ENCODE measurements around the gene C2orf68. TPM values are rescaled to one million over a fixed set of nuclear protein-coding genes. Genes with fewer than 3 reads are reported as not detected.

Gene C2orf68
- total RNA-seq, 4 donors from 2014 or later: 24.0 to 30.1 (median 25.8) TPM

DNA sequence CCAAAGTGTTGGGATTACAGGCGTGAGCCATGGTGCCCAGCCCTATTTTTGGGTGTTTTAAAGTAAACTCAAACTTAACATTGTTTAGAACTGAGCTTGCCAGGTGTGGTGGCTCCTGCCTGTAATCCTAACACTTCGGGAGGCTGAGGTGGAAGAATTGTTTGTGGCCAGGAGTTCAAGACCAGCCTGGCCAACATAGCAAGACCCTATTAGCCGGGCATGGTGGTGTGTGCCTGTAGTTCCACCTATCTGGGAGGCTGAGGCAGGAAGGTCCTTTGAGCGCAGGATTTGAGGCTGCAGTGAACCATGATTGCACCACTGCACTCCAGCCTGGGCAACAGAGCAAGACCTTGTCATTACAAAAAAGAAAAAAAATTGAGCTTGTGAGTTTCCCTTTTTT, 38.6 kb upstream of the C2orf68 start:
- intact Hi-C loops (cut with DNase I): no loop called here
- no peak for DNase-seq
- Histone ChIP-seq H3K9me3 (no peaks in the 10 kb centered on the region), H3K4me3 (replicated peaks in 1 of 3) (no peak overlapping the region), H3K27ac (peak overlapping the region in 2 of 3 donors; percentile 41 to 67), H3K36me3 (peaks cover 15 to 45% of the 10 kb centered on the region in 2 donors), H3K4me1 (peaks cover 10 to 27% of the 10 kb centered on the region in 2 donors), H3K27me3 (no peaks in the 10 kb centered on the region)
- TF ChIP-seq POLR2A (IDR thresholded peaks at IDR 0.05): no peak
- TF ChIP-seq, protein P1, sequence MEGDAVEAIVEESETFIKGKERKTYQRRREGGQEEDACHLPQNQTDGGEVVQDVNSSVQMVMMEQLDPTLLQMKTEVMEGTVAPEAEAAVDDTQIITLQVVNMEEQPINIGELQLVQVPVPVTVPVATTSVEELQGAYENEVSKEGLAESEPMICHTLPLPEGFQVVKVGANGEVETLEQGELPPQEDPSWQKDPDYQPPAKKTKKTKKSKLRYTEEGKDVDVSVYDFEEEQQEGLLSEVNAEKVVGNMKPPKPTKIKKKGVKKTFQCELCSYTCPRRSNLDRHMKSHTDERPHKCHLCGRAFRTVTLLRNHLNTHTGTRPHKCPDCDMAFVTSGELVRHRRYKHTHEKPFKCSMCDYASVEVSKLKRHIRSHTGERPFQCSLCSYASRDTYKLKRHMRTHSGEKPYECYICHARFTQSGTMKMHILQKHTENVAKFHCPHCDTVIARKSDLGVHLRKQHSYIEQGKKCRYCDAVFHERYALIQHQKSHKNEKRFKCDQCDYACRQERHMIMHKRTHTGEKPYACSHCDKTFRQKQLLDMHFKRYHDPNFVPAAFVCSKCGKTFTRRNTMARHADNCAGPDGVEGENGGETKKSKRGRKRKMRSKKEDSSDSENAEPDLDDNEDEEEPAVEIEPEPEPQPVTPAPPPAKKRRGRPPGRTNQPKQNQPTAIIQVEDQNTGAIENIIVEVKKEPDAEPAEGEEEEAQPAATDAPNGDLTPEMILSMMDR (IDR thresholded peaks at IDR 0.05): no peak
- WGBS, 2 donors: 94 to 98% methylated on average over 4 of the region's 4 CpGs

DNA sequence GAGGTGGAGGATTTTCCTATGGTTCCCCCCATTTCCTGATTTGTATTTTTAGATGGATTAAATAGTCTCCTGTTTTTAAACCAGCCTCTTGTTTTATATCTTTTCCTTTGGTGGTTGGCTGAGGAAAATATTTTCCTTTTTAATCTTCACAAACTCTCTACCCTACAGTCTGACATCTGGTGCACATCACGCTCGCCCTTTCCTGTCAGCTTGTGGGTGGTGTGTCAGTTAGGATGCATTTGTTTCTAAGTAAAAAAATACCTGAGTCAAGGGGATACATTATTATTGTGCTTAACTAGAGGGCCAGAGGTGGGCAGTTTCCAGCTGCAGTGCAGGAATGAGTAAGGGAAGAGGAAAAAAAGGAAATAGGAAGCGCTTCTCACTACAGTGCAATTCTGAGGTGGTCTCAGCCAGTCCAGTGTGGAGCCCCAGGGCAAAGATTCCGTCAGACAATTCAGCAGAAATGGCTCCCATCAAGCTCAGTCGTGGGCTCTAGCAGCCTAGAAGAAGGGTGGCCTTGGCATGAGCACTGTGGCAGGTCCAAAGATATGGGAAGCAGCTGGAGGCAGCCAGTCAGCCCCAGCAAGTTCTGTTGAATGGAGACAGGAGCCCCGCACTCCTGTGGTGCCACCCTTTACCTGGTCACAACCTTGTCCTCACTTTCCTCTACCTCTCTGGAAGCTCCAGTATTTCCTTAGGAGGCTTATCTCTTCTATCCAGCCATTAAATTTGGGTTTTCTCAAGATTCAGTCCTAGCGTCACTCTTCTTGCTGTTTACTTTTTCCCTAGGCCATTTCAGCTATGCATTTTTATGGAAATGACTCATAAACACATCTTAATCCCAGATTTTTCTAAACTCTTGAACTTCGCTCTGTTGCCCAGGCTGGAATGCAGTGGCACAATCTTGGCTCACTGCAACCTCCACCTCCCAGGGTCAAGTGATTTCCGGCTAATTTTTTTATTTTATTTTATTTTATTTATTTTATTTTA, 37.6 kb upstream of the C2orf68 start:
- DNase-seq: no peak
- TF ChIP-seq, protein P1 (IDR thresholded peaks at IDR 0.05): no peak
- TF ChIP-seq POLR2A (IDR thresholded peaks at IDR 0.05): no peak
- 86 to 92% methylated on average over 9 of the region's 9 CpGs for WGBS, 2 donors
- peaks cover 24 to 54% of the 10 kb centered on the region in 2 donors for H3K36me3 ChIP-seq
- intact Hi-C loops (cut with DNase I): no loop called here
- H3K27me3 ChIP-seq: no peaks in the 10 kb centered on the region
- peak overlapping the region; percentile 21 to 67 (median 41) for H3K27ac ChIP-seq
- H3K9me3 ChIP-seq: no peaks in the 10 kb centered on the region
- H3K4me1 ChIP-seq: peaks cover 10 to 27% of the 10 kb centered on the region in 2 donors
- no peak overlapping the region for H3K4me3 ChIP-seq (replicated peaks in 1 of 3)

DNA sequence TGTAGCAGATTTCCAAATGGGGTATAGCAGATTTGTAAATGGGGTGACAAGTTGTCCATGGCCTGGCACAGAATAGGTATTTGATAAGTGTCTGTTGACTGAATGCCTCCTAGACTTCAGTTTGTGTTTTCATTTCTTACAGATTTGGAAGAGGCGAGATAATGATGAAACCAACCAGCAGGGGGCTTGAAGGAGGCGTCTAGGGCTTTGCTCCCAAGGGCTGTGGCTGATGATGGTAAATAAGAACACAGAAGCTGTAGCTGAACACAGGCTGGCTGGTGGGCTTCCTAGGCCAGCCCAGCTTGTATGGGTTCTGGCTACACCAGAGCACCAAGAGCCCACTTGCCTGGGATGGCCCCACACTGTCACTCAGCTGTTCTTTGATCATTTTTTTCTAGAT, 36.8 kb upstream of the C2orf68 start:
- intact Hi-C loops (cut with DNase I): no loop called here
- WGBS, 2 donors: 73 to 81% methylated on average over 2 of the region's 2 CpGs
- TF ChIP-seq, protein P1 (IDR thresholded peaks at IDR 0.05): peak in 4 of 6 experiments; percentile 30 to 57 (median 40)
- TF ChIP-seq POLR2A (IDR thresholded peaks at IDR 0.05): no peak
- Histone ChIP-seq H3K36me3 (peaks cover 33 to 63% of the 10 kb centered on the region in 2 donors), H3K9me3 (no peaks in the 10 kb centered on the region), H3K4me1 (peaks cover 10 to 24% of the 10 kb centered on the region in 2 donors), H3K27ac (peak overlapping the region; percentile 21 to 67 (median 41)), H3K27me3 (no peaks in the 10 kb centered on the region), H3K4me3 (replicated peaks in 1 of 3) (no peak overlapping the region)
- DNase-seq: peak; percentile 30 to 49

DNA sequence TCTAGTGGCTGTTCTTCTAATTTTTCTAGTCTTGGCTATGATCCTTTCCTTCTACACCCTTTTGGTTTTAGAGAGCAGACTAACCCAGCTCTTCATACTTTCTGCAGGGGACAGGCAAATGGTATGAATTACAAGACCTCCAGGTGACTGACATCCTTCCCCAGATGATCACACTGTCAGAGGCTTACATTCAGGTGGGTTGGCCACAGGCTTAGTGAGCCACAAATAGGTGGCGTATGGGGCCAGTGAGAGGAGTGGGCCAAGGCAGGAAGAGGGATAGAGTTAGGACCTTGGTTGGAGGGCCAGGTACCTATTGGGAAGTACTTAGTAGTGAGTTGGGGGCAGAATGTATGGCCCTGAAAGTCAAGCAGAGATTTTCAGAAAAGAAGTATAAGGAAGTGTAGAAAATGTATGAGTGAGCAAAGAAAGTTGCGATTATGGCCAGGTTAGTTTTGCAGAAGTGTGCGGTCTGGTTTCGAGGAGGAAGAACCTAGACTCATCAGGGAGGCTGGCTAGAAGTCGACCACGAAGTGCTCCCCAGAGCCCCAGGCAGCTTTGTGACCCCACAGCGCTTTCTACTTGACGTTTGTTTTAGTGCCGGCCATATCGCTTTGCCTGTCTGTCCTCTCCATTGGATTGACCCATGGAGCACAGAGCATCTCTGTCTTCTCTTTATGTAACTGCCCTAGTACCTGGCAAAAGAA, 36.1 kb upstream of the C2orf68 start:
- no peak for DNase-seq
- no peaks in the 10 kb centered on the region for H3K9me3 ChIP-seq
- H3K27ac ChIP-seq: peak overlapping the region; percentile 21 to 67 (median 41)
- 88 to 91% methylated on average over 10 of the region's 10 CpGs for WGBS, 2 donors
- intact Hi-C loops (cut with DNase I): no loop called here
- H3K4me3 ChIP-seq (replicated peaks in 1 of 3): no peak overlapping the region
- H3K4me1 ChIP-seq: peaks cover 6 to 18% of the 10 kb centered on the region in 2 donors
- TF ChIP-seq, protein P1 (IDR thresholded peaks at IDR 0.05): no peak
- TF ChIP-seq POLR2A (IDR thresholded peaks at IDR 0.05): no peak
- H3K36me3 ChIP-seq: peaks cover 39 to 69% of the 10 kb centered on the region in 2 donors
- no peaks in the 10 kb centered on the region for H3K27me3 ChIP-seq

All from thyroid gland (tissue), 4 donors.